ENCODE measurements around the gene NINJ2. TPM values are rescaled to one million over a fixed set of nuclear protein-coding genes. Genes with fewer than 3 reads are reported as not detected.

The NINJ2 gene
- total RNA-seq, 2 experiments from 2014 or later = 13.1 to 13.5 TPM

GRCh38 chr12:666766-667308, 3.6 kb upstream of the NINJ2 start:
- Mint-ChIP-seq H3K9me3 (no peaks in the 10 kb centered on the region), H3K36me3 (ENCODE audit: low read depth) (no peaks in the 10 kb centered on the region), H3K27ac (peak overlapping the region; percentile 70), H3K4me1 (peaks cover 68% of the 10 kb centered on the region), H3K4me3 (peak overlapping the region; percentile 48), H3K27me3 (no peaks in the 10 kb centered on the region)
- ChIA-PET CTCF (interaction anchor here (0.7 to 3.0 kb wide), 10 partner anchors 9 to 148 kb away, joined by 3 to 26 read pairs (median 6); partner anchors contain the start of gene WNK1), POLR2A (interaction anchor here (0.7 to 4.8 kb wide), 16 partner anchors 8 to 86 kb away, joined by 3 to 56 read pairs (median 3); partner anchors contain the start of gene WNK1)
- DNase-seq = peak; percentile 49

GRCh38 chr12:666066-666465, 2.8 kb upstream of the NINJ2 start:
- CTCF ChIA-PET = interaction anchor here (1.0 to 2.0 kb wide), 7 partner anchors 24 to 148 kb away, joined by 3 to 12 read pairs (median 5); no protein-coding TSS in a partner anchor
- no peaks in the 10 kb centered on the region for H3K9me3 Mint-ChIP-seq
- no peak for DNase-seq
- H3K27me3 Mint-ChIP-seq = no peaks in the 10 kb centered on the region
- H3K4me1 Mint-ChIP-seq = peaks cover 67% of the 10 kb centered on the region
- H3K36me3 Mint-ChIP-seq (ENCODE audit: low read depth) = no peaks in the 10 kb centered on the region
- no peak overlapping the region for H3K4me3 Mint-ChIP-seq
- POLR2A ChIA-PET = interaction anchor here (0.8 to 4.8 kb wide), 11 partner anchors 9 to 86 kb away, joined by 3 to 56 read pairs (median 3); partner anchors contain the start of gene WNK1
- H3K27ac Mint-ChIP-seq = no peak overlapping the region

GRCh38 chr12:664779-665092, 1.5 kb upstream of the NINJ2 start:
- no peak overlapping the region for H3K4me3 Mint-ChIP-seq
- CTCF ChIA-PET = interaction anchor here (0.7 to 1.2 kb wide), 2 partner anchors 86 to 90 kb away, joined by 3 to 4 read pairs; no protein-coding TSS in a partner anchor
- H3K27ac Mint-ChIP-seq = no peak overlapping the region
- no peaks in the 10 kb centered on the region for H3K27me3 Mint-ChIP-seq
- peaks cover 60% of the 10 kb centered on the region for H3K4me1 Mint-ChIP-seq
- DNase-seq = no peak
- H3K9me3 Mint-ChIP-seq = no peaks in the 10 kb centered on the region
- POLR2A ChIA-PET = interaction anchor here (1.8 to 3.2 kb wide), 2 partner anchors 22 to 87 kb away, joined by 6 to 22 read pairs; partner anchors contain the start of gene WNK1
- H3K36me3 Mint-ChIP-seq (ENCODE audit: low read depth) = no peaks in the 10 kb centered on the region

GRCh38 chr12:664075-664778, 982 bp upstream of the NINJ2 start:
- ChIA-PET POLR2A (interaction anchor here (1.8 to 3.2 kb wide), 2 partner anchors 22 to 88 kb away, joined by 6 to 22 read pairs; partner anchors contain the start of gene WNK1), CTCF (interaction anchor here (0.7 to 2.5 kb wide), 3 partner anchors 87 to 90 kb away, joined by 3 to 14 read pairs (median 3); no protein-coding TSS in a partner anchor)
- Mint-ChIP-seq H3K36me3 (ENCODE audit: low read depth) (no peaks in the 10 kb centered on the region), H3K9me3 (no peaks in the 10 kb centered on the region), H3K4me3 (no peak overlapping the region), H3K27ac (no peak overlapping the region), H3K27me3 (no peaks in the 10 kb centered on the region), H3K4me1 (peaks cover 57% of the 10 kb centered on the region)
- DNase-seq = no peak

- Mint-ChIP-seq H3K4me3 (peak overlapping the region; percentile 69), H3K36me3 (ENCODE audit: low read depth) (no peaks in the 10 kb centered on the region)
- CTCF ChIA-PET = interaction anchor here (1.4 to 2.5 kb wide), 3 partner anchors 11 to 92 kb away, joined by 3 to 14 read pairs (median 6); no protein-coding TSS in a partner anchor
Measured at GRCh38 chr12:662566-663292, 516 bp downstream of the NINJ2 start.

GRCh38 chr12:661720-662486, 1.3 kb downstream of the NINJ2 start:
- Mint-ChIP-seq H3K27ac (peak overlapping the region; percentile 16), H3K9me3 (no peaks in the 10 kb centered on the region), H3K4me3 (peak overlapping the region; percentile 31), H3K27me3 (no peaks in the 10 kb centered on the region), H3K4me1 (peaks cover 39% of the 10 kb centered on the region), H3K36me3 (ENCODE audit: low read depth) (no peaks in the 10 kb centered on the region)
- CTCF ChIA-PET = interaction anchor here (1.4 to 2.5 kb wide), 2 partner anchors 11 to 89 kb away, joined by 6 to 14 read pairs; no protein-coding TSS in a partner anchor
- no peak for DNase-seq
- POLR2A ChIA-PET = interaction anchor here (1.0 to 3.2 kb wide), 5 partner anchors 10 to 90 kb away, joined by 3 to 22 read pairs (median 6); partner anchors contain the start of gene WNK1

More at GRCh38 chr12:662566-663292, 516 bp downstream of the NINJ2 start:
- Mint-ChIP-seq H3K9me3 (no peaks in the 10 kb centered on the region), H3K27me3 (no peaks in the 10 kb centered on the region), H3K4me1 (peaks cover 46% of the 10 kb centered on the region), H3K27ac (peak overlapping the region; percentile 71)
- POLR2A ChIA-PET = interaction anchor here (1.0 to 3.2 kb wide), 5 partner anchors 11 to 89 kb away, joined by 3 to 22 read pairs (median 6); partner anchors contain the start of gene WNK1
- DNase-seq = no peak

- H3K27me3 Mint-ChIP-seq = peaks cover 2% of the 10 kb centered on the region
- ChIA-PET CTCF (interaction anchor here (0.6 kb wide), 1 partner anchor 46 kb away, joined by 3 read pairs; no protein-coding TSS in a partner anchor), POLR2A (no interaction called here)
- H3K4me1 Mint-ChIP-seq = peaks cover 26% of the 10 kb centered on the region
- H3K9me3 Mint-ChIP-seq = no peaks in the 10 kb centered on the region
- no peak overlapping the region for H3K27ac Mint-ChIP-seq
- no peaks in the 10 kb centered on the region for H3K36me3 Mint-ChIP-seq (ENCODE audit: low read depth)
- H3K4me3 Mint-ChIP-seq = no peak overlapping the region
- DNase-seq = no peak
Measured at GRCh38 chr12:659090-659683, 4.1 kb downstream of the NINJ2 start.

GRCh38 chr12:650983-651382, 12.3 kb downstream of the NINJ2 start:
- ChIA-PET CTCF (interaction anchor here (4.0 kb wide), 1 partner anchor 100 kb away, joined by 20 read pairs; the partner anchor contains the start of gene WNK1), POLR2A (interaction anchor here (0.9 to 2.6 kb wide), 4 partner anchors 8 to 34 kb away, joined by 3 to 6 read pairs (median 4); partner anchors contain the start of gene NINJ2)
- Mint-ChIP-seq H3K36me3 (ENCODE audit: low read depth) (peaks cover 6% of the 10 kb centered on the region), H3K4me1 (peaks cover 6% of the 10 kb centered on the region), H3K9me3 (no peaks in the 10 kb centered on the region), H3K27ac (no peak overlapping the region), H3K27me3 (peaks cover 4% of the 10 kb centered on the region), H3K4me3 (no peak overlapping the region)
- DNase-seq = no peak

- POLR2A ChIA-PET = interaction anchor here (0.9 kb wide), 1 partner anchor 38 kb away, joined by 3 read pairs; no protein-coding TSS in a partner anchor
- Mint-ChIP-seq H3K9me3 (no peaks in the 10 kb centered on the region), H3K27ac (no peak overlapping the region), H3K4me1 (peaks cover 30% of the 10 kb centered on the region), H3K36me3 (ENCODE audit: low read depth) (peaks cover 11% of the 10 kb centered on the region), H3K27me3 (peaks cover 2% of the 10 kb centered on the region), H3K4me3 (no peak overlapping the region)
- DNase-seq = no peak
- CTCF ChIA-PET = no interaction called here
Measured at GRCh38 chr12:647385-648085, 15.7 kb downstream of the NINJ2 start.

- POLR2A ChIA-PET = interaction anchor here (0.7 to 0.9 kb wide), 2 partner anchors 37 to 39 kb away, joined by 3 read pairs; no protein-coding TSS in a partner anchor
- no peak for DNase-seq
- peaks cover 15% of the 10 kb centered on the region for H3K36me3 Mint-ChIP-seq (ENCODE audit: low read depth)
- H3K4me3 Mint-ChIP-seq = no peak overlapping the region
- H3K27ac Mint-ChIP-seq = no peak overlapping the region
- peaks cover under 1% of the 10 kb centered on the region for H3K27me3 Mint-ChIP-seq
- peaks cover 38% of the 10 kb centered on the region for H3K4me1 Mint-ChIP-seq
- CTCF ChIA-PET = interaction anchor here (1.1 to 1.4 kb wide), 4 partner anchors 32 to 167 kb away, joined by 3 to 4 read pairs (median 4); no protein-coding TSS in a partner anchor
- H3K9me3 Mint-ChIP-seq = no peaks in the 10 kb centered on the region
Measured at GRCh38 chr12:646442-647384, 16.5 kb downstream of the NINJ2 start.

Measured in activated CD4-positive, alpha-beta memory T cell treated with anti-CD3 and anti-CD28 coated beads, Interleukin-2, amount 10 ng/mL, durations not matched to agents 7 days and 5 days (primary cell).